DMS53 treated with DMSO at 0.1 percent for 48 hours (cell line): Measurements from ENCODE around the gene PDZD7.
A peak's percentile ranks its signal among the peaks of the same experiment; 100 is the strongest.
"Not testable (repeated sequence)": the region's sequence is repeated elsewhere in the genome, so short reads cannot be mapped to it uniquely, and the experiment has no call there.

Experiments used
- DNase-seq: peaks from one replicate; lab custom pipeline; 2025; ENCODE audit not compliant: unreplicated experiment; lab: John Stamatoyannopoulos, UW

The PDZD7 gene

DNA sequence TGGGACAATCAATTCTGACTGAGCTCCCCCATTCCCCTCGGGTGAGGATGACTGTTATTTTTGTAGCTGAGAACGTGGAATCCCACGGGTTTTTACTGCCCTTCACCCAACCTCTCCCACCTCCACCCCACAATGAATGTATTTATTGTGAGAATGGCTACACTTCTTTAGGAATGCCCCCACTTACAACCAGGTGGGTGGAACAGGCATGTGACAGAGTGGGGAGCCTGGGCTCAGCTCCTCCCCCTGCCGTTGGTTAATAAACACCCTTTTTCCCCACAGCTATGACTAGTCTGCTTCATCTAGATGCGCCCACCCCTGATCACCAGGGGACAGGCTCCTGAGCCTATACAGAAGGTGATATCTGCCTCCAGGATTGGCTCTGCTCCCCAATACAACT, 45.6 kb downstream of the PDZD7 start:
- no peak for DNase-seq

DNA sequence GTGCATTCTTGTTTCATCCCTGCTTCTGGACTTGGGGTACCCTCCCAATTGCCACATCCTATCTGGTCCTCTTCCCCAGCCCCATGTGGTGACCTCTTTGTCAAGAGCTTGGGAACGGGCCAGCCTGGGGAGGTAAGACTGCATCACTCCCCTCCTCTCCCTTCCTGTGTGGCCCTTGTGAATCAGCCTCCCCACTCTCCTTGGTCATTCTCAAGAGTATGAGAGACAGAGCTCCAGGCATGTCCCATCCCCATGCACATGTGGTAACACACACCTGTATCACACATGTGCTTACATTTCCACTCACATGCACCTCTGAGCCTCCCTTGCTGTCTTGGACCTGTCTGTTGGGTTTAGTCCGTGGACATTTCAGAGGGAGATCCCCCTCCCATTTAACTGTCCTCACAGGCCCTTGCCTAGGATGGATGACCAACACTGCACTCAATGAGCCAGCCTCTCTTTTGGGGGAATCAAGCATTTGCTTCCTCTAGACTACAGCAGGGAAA, 46.2 kb downstream of the PDZD7 start:
- DNase-seq, result no peak

DNA sequence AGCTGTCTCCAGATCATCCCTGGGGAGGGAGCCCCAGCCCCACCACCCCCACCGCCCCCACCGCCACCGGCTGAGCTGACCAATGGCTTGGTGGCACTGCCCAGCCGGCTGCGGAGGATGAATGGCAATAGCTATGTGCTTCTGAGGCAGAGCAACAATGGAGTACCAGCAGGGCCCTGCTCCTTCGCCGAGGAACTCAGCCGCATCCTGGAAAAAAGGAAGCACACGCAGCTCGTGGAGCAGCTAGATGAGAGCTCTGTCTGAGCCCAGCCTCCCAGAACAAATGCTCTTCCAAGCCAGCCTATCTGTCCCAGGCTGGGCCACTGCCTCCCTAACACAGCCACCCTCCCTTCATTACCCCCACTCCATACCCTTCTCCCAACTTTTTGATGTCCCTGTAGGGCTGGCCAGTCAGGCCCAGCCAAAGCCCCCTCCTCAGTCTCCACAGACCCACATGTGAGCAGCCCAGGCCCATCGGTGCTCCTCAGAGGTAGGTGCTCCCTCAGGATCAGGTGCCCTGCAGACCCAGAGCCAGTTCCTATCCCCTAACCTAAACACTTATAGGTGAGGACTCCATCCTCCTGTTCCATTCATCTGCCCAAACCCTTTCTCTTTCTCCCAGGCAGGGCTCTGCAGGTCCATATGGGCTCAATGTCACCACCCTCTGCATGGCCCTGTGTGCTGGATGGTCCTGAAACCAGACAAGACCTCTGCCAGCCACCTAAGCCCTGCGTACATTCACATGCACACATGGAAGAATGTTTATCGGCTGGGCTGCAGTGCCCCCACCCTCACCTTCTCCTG, 46.9 kb downstream of the PDZD7 start:
- no peak for DNase-seq

DNA sequence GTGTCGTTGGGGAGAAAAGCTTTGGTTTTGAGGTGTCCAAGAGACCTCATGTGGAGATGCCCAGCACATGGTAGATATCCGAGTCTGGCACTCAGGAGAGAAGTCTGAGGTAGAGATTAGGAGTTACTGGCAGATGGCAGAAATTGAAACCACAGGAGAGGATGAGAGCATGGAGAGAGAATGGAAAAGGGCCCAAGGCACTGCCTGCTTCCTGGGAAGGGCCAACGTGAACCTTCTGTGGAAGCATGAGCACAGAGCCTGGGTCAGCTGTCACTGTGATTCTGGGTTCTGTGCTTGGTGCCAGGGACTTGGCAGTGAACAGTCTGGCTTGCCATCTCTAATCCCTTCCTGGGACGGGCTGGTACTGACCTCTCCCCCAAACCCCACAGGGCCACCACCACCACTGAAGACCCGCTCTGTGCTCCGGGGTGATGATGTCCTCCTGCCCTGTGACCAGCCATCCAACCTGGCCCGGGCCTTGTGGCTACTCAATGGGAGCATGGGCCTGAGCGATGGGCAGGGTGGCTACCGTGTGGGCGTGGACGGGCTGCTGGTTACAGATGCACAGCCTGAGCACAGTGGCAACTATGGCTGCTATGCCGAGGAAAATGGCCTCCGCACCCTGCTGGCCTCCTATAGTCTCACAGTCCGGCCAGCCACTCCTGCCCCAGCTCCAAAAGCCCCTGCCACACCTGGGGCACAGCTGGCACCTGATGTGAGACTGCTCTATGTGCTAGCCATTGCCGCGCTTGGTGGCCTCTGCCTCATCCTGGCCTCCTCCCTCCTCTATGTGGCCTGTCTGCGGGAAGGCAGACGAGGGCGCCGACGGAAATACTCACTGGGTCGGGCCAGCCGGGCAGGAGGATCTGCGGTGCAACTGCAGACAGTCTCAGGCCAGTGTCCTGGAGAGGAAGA, 47.8 kb downstream of the PDZD7 start:
- no peak for DNase-seq

DNA sequence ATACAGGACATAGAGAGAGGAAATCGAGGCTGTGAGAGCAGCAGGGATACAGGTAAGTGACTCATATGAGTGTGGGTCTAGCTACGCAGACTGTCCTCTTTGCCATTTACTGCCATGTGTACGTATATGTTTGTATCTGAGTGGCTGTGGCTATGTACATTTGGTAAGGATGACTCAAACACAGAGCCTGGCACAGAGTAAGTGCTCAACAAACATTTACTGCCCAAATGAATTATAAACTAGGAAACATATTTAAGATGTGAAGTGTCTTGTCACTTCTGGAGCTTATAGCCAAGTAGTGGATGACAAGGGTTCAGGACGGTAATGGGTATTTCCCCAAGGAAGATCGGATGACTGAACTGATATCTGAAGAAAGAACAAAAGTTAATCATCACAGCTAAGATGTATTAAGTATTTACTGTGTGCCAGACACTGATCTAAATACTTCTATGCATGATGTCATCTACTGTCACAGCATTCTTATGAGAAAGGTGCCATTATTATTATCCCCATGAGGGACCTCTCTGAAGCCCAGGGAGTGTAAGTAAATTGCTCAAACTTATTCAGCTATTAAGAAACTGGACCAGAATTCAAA, 49.7 kb downstream of the PDZD7 start:
- no peak for DNase-seq

DNA sequence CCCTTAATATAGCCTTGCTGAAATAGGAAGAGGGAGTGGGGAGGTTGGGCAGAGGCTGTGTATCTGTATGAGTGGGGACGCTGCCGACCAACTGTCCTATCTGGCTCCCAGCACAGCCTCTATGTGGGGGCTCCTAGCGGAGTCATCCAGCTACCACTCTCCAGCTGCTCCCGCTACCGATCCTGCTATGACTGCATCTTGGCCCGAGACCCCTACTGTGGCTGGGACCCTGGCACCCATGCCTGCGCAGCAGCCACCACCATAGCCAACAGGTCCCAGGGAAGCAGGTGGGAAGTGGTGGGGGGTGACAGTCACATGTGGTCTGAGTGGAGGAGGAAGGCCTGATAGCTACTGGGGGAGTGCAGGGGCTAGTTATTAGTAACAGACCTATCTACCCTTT, 50.2 kb downstream of the PDZD7 start:
- no peak for DNase-seq

DNA sequence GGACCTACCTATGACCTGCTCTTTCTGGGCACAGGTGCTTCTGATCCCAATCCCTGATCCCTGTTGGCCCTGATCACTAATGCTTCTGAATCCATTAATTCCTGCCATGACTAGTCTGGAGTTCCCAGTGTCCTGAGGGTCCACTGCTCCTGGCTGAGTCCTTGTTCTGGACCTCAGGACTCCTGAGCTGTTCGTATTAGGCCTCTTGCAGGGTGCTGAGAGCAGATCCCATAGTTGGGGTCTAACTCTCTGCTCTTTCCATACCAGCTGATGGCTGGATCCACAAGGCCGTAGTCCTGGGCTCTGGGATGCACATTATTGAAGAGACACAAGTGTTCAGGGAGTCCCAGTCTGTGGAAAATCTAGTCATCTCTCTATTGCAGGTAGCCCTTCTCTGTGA, 50.6 kb downstream of the PDZD7 start:
- DNase-seq, result no peak

DNA sequence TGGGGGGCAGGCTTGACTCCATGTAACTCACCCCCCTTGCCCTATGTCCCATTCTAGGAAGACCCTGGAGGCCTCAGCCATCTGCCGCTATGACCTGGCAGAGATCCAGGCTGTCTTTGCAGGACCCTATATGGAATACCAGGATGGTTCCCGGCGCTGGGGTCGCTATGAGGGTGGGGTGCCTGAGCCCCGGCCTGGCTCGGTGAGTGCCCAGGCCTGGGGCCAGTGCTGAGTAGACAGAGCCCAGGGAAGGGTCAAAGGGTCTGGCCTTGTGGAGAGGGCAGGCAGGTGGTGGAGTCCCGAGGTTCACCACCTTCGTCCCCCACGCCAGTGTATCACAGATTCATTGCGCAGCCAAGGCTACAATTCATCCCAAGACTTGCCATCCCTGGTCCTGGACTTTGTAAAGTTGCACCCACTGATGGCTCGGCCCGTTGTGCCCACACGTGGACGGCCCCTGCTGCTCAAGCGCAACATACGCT, 51.1 kb downstream of the PDZD7 start:
- DNase-seq, result no peak

DNA sequence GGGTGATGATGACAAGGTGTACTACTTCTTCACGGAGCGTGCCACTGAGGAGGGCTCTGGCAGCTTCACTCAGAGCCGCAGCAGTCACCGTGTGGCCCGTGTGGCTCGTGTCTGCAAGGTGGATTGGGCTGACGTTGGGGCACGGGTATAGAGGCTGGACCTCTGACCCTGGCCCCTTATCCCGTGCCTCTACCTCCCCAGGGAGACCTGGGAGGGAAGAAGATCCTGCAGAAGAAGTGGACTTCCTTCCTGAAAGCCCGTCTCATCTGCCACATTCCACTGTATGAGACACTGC, 52.1 kb downstream of the PDZD7 start:
- DNase-seq, result no peak

DNA sequence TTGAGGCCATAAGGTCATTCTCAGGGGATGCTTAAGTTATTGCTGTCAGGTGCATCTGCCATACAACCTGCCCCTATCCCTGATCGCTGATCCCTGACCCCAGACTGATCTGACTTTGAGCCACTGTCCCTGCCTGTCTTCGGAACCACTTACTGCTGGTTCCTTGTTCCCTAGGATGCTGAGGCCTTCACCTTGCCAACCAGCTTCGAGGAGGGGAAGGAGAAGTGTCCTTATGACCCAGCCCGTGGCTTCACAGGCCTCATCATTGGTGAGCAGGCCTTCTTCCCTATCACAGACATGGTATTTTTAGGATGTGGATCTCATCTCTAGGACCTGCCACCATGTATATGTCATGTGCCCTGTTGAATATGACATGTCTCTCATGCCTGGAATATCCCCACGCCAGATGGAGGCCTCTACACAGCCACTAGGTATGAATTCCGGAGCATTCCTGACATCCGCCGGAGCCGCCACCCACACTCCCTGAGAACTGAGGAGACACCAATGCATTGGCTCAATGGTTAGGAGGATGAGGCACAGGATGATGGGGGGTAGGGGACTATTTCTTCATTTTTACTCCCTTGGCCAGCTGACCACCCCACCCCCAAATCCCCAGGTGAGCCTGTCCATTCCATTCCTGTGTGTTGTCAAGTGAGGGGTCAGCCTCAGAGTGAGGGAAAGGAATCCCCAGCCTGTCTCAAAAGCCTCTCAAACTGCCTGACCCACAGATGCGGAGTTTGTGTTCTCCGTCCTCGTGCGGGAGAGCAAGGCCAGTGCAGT, 52.6 kb downstream of the PDZD7 start:
- DNase-seq, result no peak

DNA sequence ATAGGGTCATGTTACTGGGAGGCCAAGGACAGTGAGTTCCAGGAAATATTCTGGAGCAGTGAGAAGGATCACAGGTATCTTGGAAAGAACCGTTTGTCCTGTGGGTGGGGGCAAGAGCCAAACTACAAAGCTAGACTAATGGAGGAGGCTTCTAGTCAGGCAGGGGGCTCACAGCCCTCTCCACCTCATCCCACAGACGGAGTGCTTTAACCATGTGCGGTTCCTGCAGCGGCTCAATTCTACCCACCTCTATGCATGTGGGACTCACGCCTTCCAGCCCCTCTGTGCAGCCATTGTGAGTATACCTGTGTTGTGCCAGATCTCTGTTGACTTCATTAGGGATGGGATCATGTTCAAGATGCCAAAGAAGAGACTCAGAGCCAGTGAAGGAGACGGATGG, 53.5 kb downstream of the PDZD7 start:
- no peak for DNase-seq

DNA sequence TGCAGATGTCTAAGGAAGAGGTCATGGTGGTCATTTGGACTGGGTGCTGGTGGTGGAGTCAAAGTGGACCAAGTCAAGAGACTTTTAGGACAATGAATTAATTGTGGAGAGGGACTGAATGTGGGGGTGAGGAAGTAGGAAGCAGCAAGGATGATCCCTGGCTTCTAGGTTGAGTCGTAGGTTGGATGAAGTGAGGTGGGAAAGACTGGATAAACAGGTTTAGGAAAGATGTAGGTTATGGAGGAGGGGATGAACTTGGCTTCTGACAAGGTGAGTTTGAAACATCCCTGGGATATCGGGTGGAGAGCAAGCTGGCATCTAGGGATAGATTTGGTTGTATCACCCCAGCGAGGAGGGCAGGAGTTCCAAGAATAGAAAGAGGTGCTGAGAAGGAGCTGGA, 54.0 kb downstream of the PDZD7 start:
- no peak for DNase-seq

DNA sequence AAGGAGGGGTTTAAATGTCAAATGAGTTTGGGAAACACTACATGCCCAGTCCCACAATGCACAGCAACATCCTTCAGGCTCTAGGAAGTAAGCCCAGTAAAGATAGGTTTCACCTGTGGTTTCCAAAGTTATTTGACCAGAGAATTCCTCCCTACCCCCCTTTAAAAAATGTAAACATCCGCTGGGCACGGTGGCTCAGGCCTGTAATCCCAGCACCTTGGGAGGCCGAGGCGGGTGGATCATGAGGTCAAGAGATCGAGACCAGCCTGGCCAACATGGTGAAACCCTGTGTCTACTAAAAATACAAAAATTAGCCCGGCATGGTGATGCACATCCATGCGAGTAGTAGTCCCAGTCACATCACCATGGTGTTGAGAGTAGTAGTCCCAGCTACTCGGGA, 55.5 kb downstream of the PDZD7 start:
- not testable (repeated sequence) for DNase-seq

DNA sequence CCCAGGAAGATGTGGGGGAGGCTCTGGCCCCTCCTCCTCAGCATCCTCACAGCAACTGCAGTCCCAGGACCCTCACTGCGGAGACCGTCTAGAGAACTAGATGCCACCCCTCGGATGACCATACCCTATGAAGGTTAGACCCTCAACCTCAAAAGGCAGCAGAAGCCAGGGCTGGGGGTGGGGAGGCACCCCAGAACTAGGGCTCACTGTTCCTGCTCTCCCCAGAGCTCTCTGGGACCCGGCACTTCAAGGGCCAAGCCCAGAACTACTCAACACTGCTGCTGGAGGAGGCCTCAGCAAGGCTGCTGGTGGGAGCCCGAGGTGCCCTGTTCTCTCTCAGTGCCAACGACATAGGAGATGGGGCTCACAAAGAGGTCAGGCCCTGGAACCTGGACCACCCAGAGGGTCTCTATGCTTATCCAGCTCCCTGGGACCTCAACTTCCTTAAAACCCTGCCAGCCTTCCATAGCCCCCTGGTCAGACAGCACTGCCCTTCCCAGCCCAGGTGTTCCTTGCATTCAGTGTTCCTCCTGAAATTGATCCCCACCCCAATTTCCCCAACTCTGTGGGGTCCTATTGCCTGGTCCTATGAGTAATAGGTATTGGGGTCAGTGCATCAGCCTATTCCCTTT, 57.9 kb downstream of the PDZD7 start:
- DNase-seq, result no peak

DNA sequence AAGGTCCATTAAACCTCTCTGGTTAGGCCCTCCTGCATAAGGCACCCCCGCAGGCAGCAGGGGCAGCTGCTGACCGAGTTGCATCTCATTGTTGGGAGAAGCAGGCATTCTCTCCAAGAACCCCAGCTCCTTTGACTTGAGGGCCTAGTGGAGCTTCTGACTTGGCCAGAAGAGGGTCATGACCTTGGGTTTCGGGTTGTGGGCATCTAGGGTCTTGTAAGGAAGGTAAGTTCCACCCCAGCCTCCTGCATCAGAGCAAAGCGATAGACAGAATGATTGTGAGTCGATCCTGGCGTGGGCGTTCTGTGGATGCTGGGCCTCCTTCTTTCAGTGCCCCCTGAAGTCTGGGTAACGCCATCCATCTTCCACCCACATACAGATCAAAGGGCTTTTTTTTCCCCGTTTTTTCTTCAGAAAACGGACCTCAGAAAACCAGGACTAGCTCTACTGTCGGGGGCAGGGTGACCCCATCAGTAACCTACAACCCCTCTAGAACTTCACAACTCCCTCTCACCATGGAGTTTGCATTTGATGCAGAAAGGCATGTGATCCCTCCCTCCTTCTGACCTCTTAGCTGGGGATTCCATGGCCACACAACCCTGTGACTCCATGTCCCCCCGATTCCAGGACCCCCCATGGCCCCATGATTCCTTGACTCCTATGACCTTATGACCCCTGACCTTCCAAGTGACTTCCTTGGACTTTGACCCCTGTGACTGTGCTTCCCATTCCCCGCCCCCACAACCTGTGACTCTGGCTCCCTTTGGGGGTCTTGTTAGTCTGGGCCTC, 58.6 kb downstream of the PDZD7 start:
- no peak for DNase-seq

DNA sequence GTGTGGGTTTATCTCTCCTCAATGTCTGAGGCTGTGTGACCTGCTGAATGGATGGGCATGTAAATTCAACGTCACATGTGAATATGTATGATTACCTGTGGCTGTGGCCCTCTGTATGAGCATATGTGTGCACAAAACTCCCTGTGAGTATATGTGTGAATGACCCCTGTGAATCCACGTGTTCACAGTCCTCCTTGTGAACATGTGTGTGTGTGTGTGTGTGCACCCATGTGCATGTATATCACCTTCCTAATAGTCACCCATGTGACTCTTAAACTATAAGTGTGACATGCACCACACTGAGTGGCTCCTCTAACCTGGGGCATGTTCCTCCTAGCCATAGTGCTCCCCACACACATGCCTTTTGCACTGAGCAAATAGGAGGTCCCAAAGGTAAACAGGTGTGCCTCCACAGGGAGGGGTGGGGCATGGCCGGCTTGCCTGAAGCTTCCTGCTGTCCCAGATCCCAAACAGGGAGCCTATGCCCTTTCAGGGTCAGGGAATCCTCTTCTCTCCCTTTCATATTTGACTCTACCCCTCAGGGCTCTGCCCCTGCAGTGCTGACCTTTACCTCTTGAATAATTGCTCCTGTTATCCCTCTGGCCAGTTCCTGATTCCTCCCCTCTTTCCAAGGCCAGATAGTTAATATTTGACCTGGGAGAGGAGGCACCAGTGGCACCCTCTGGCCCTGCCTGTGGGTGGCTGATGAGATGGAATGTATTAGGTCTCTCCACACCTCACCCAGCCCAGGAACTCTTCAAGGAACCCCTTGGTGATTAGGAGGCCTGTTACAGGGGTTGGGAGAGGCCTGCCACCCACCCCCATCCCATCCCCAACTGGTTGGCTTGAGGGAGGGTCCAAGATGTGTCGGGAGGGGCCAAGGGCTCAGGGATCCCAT, 59.8 kb downstream of the PDZD7 start:
- DNase-seq, result peak; percentile 53

DNA sequence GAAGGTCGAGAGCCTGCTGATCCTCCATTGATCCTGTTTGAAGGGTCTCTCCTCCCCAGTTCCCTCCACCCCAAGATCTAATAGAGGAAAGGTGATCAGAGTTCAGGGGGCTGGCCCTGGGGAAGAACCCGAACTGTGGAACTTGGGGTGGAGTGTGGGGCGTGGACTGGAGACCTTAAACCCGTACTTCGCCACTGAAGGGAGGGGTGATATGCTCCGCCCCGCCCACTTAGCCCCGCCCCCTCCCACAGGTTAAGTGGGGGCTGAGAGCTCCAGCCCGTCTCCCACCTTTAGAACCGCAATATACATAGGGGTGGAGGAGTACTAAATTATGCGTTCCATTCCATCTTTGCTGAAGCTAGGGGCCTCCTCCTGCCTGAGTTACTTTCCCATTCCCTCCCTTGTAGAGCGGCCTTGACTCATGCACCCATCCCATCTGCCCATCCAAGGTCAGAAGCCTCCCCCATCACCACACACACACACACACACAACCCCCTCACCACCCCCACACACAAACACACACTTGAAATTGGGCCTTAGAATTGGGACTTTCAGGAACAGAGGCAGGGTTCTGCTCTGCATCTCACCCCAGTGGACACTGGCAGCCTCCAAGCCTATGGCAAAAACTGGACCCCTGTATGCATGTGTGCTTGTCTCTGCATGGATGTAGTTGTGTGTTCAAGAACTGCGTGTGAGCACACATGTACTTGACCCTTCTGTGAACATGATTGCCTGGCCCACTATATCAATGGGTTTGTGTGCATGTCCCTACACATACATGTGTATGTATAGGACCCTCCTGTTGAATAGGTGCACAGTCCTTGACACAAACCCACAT, 60.6 kb downstream of the PDZD7 start:
- peak; percentile 14 for DNase-seq
